GM12878 (cell line): ENCODE results near the gene POU2AF2. TPM values are rescaled to one million over a fixed set of nuclear protein-coding genes. Genes with fewer than 3 reads are reported as not detected.
A peak's percentile ranks its signal among the peaks of the same experiment; 100 is the strongest.

ENCODE experiments used
- ATAC-seq: fragments of 200-7000 bp; cut with Tn5 transposase; 3 replicates; pipeline ENCODE4 v1.9.1; 2020; ENCODE audit warnings: mild to moderate bottlenecking, moderate library complexity
- BruUV-seq: library from RNA; stranded (reverse); fragments of 400-500 nt; replicated peaks from 2 replicates; lab custom pipeline; 2021; lab: Mats Ljungman, UMichigan
- CTCF ChIA-PET: fragments of 300-600 bp; sonication (Branson Sonifier 250); formaldehyde crosslinking; extraction: SDS; loops from one replicate; lab custom pipeline; 2021; ENCODE audit warnings: inconsistent platforms; lab: Yijun Ruan, JAX
- POLR2A ChIA-PET: fragments of 350-600 bp; formaldehyde crosslinking; extraction: SDS; loops from one replicate; lab custom pipeline; 2021; ENCODE audit warnings: inconsistent platforms; lab: Charles Lee
- RAD21 ChIA-PET: fragments of 300-600 bp; sonication (Branson Sonifier 250); formaldehyde crosslinking; loops from one replicate; lab custom pipeline; 2023; ENCODE audit warnings: antibody characterized with exemption; ENCODE audit not compliant: unreplicated experiment; lab: Charles Lee
- SMC1A ChIA-PET: fragments of 300-600 bp; sonication (Branson Sonifier 250); formaldehyde crosslinking; loops from one replicate; lab custom pipeline; 2023; ENCODE audit not compliant: unreplicated experiment, uncharacterized antibody; lab: Charles Lee
- DNase-seq: peaks from one replicate; pipeline ENCODE4 v3.0.0-alpha.2; 2011; ENCODE audit warnings: low read depth, low spot score
- FAIRE-seq: peaks from 3 replicates; lab custom pipeline; 2011; peaks lifted over from hg19 to GRCh38; lab: Jason Lieb, UNC
- H2AFZ ChIP-seq: 2 replicates; pipeline ENCODE4 v1.6.0; 2011; ENCODE audit warnings: low read depth, low read length, control low read depth; ENCODE audit not compliant: control insufficient read depth
- H3K27ac ChIP-seq: 2 replicates; pipeline ENCODE4 v1.5.1; 2011; ENCODE audit warnings: control low read depth; ENCODE audit not compliant: control insufficient read depth, insufficient read depth
- H3K27me3 ChIP-seq, 2 experiments: replicated peaks in 1 of 2; 2 replicates each; pipeline versions ENCODE4 v1.6.0 to v1.6.1; 2011; ENCODE audit warnings: low read length in 1 of 2; ENCODE audit not compliant: control insufficient read depth in 2 of 2, insufficient read depth in 2 of 2
- H3K36me3 ChIP-seq, 2 experiments: 2 replicates each; pipeline ENCODE4 v1.5.1; 2011; ENCODE audit warnings: low read length in 1 of 2; ENCODE audit not compliant: control insufficient read depth in 2 of 2, insufficient read depth in 2 of 2
- H3K4me1 ChIP-seq: 2 replicates; pipeline ENCODE4 v1.6.1; 2011; ENCODE audit warnings: mild to moderate bottlenecking, low read length, moderate library complexity, mixed read lengths; ENCODE audit not compliant: control insufficient read depth, insufficient read depth
- H3K4me2 ChIP-seq: 2 replicates; pipeline ENCODE4 v1.6.0; 2011; ENCODE audit warnings: control low read depth; ENCODE audit not compliant: control insufficient read depth, insufficient read depth
- H3K4me3 ChIP-seq: fragments of 200-600 bp; sonication (generic); 2 replicates; pipeline ENCODE4 v1.5.1; 2016
- H3K79me2 ChIP-seq: 2 replicates; pipeline ENCODE4 v1.6.0; 2011; ENCODE audit warnings: low read length; ENCODE audit not compliant: control insufficient read depth, insufficient read depth
- H3K9ac ChIP-seq: 2 replicates; pipeline ENCODE4 v1.8.0; 2011; ENCODE audit warnings: low read length, control low read depth, mixed read lengths; ENCODE audit not compliant: control insufficient read depth, insufficient read depth
- H3K9me3 ChIP-seq: replicated peaks from 3 replicates; pipeline ENCODE4 v1.5.1; 2011; ENCODE audit warnings: mild to moderate bottlenecking, low read length; ENCODE audit not compliant: control insufficient read depth, insufficient read depth
- H4K20me1 ChIP-seq: 2 replicates; pipeline ENCODE4 v1.6.0; 2011; ENCODE audit not compliant: control insufficient read depth, insufficient read depth
- EED ChIP-seq: sonication (generic); IDR thresholded peaks from 2 replicates; pipeline ENCODE4 v1.6.1; 2016; ENCODE audit warnings: antibody characterized with exemption, low read depth
- HDAC2 ChIP-seq: fragments of 200-600 bp; sonication (generic); IDR thresholded peaks from 2 replicates; pipeline ENCODE4 v1.6.1; 2017
- KAT2A ChIP-seq: conservative IDR thresholded peaks from 2 replicates; pipeline ENCODE4 v1.6.1; 2011; ENCODE audit warnings: low read depth, low read length; ENCODE audit not compliant: control insufficient read depth
- RB1 ChIP-seq: fragments of 450-650 bp; formaldehyde crosslinking; IDR thresholded peaks from 2 replicates; pipeline ENCODE4 v1.6.1; 2017; ENCODE audit warnings: mild to moderate bottlenecking, borderline replicate concordance
- SMAD5 ChIP-seq: IDR thresholded peaks from 2 replicates; pipeline ENCODE4 v1.6.1; 2016; ENCODE audit warnings: antibody characterized with exemption, low read depth
- SMC3 ChIP-seq: IDR thresholded peaks from 2 replicates; pipeline ENCODE4 v1.6.1; 2011; ENCODE audit warnings: low read length, improper control_type of control experiment, borderline replicate concordance
- SPI1 ChIP-seq: IDR thresholded peaks from 2 replicates; pipeline ENCODE4 v1.6.1; 2011; ENCODE audit warnings: low read depth, mild to moderate bottlenecking, low read length, moderate library complexity, borderline replicate concordance; ENCODE audit not compliant: insufficient read depth
- WGBS: methylation state at CpG from one replicate; pipeline ENCODE4 v1.1.6; 2016; ENCODE audit warnings: low lambda C conversion rate; ENCODE audit not compliant: insufficient replicate concordance, insufficient coverage; ENCODE audit errors: missing lambda C conversion rate; 5-methylcytosine and 5-hydroxymethylcytosine counted together
- in situ Hi-C: fragments of 300-500 bp; cut with MboI; formaldehyde crosslinking; loops from 9 replicates; pipeline ENCODE4 v1.14.3; 2018; ENCODE audit warnings: mixed read lengths
- intact Hi-C: fragments of 100-400 bp; cut with micrococcal nuclease; formaldehyde crosslinking; loops from one replicate; pipeline ENCODE4 v1.14.2; 2022; ENCODE audit not compliant: unreplicated experiment
- polyA plus RNA-seq, 11 experiments: library from polyadenylated mRNA; depleted of rRNA in 4 of 11; unstranded in 6 of 11; stranded (reverse) in 5 of 11; fragments of >200 nt; fragmentation: Nextera tagmentation in 4 of 11; fragmentation: Illumina TruSeq in 1 of 11; extraction: Ambion mirVana in 4 of 11; extraction: Trizol in 1 of 11; gene quantifications; 1 replicate in 1 of 11; 2 replicates in 10 of 11; pipeline versions ENCODE4 v1.2.1 to v1.2.3, GENCODE V29; 2011 to 2016; ENCODE audit warnings: inconsistent platforms in 2 of 11, missing spikeins in 2 of 11, low read depth in 1 of 11
- total RNA-seq, 4 experiments: library from RNA; depleted of rRNA in 3 of 4; stranded (reverse); fragments of >200 nt in 3 of 4; fragmentation: Illumina TruSeq in 1 of 4; extraction: Trizol in 1 of 4; gene quantifications; 2 replicates each; pipeline versions ENCODE4 v1.2.1 to v1.2.3, GENCODE V29; 2013 to 2021

Gene POU2AF2
- total and polyA plus RNA-seq, 10 of the 15 experiments (the other 5 are each of a cell fraction or from before 2014, with no cell fraction given) = not detected

- RAD21 ChIA-PET = no interaction called here
- intact Hi-C loops (no loop called here), in situ Hi-C loops (no loop called here)
- H4K20me1 ChIP-seq = no peaks in the 10 kb centered on the region
- no peak overlapping the region for H3K9ac ChIP-seq
- 0% methylated on average over 1 of the region's 1 CpG for WGBS
- CTCF ChIA-PET = no interaction called here
- SMC1A ChIA-PET = no interaction called here
- no peak overlapping the region for H3K4me2 ChIP-seq
- POLR2A ChIA-PET = no interaction called here
- no peak overlapping the region for H3K4me3 ChIP-seq
- no peak overlapping the region for H3K27ac ChIP-seq
- no peak for FAIRE-seq
- no peaks in the 10 kb centered on the region for H3K36me3 ChIP-seq
- H3K79me2 ChIP-seq = no peaks in the 10 kb centered on the region
- no peak for ATAC-seq
- no TSS peak for BruUV-seq
- H3K9me3 ChIP-seq = no peaks in the 10 kb centered on the region
- peaks cover 0 to 8% of the 10 kb centered on the region in 2 experiments; a peak in 3 of 4 replicates for H3K27me3 ChIP-seq
- no peaks in the 10 kb centered on the region for H3K4me1 ChIP-seq
- no peak for TF ChIP-seq EED
- H2AFZ ChIP-seq = no peak overlapping the region
- no peak for DNase-seq
These were observed 7.6 kb downstream of the POU2AF2 start for GRCh38 chr11:111253131-111253530.

- no peaks in the 10 kb centered on the region for H3K4me1 ChIP-seq
- TF ChIP-seq HDAC2 (no peak), SMC3 (no peak), RB1 (no peak), SPI1 (peak; percentile 71; the same call in 1 of the 2 replicates), KAT2A (no peak), SMAD5 (no peak)
- peaks cover 0 to 8% of the 10 kb centered on the region in 2 experiments; a peak in 3 of 4 replicates for H3K27me3 ChIP-seq
- H3K9ac ChIP-seq = no peak overlapping the region
- H3K36me3 ChIP-seq = no peaks in the 10 kb centered on the region
- H3K9me3 ChIP-seq = no peaks in the 10 kb centered on the region
- BruUV-seq = no TSS peak
- SMC1A ChIA-PET = interaction anchor here (0.8 kb wide), 1 partner anchor 29 kb away, joined by 3 read pairs; no protein-coding TSS in a partner anchor
- H3K4me3 ChIP-seq = no peak overlapping the region
- 26% methylated on average over 5 of the region's 5 CpGs for WGBS
- no peak for DNase-seq
- H4K20me1 ChIP-seq = no peaks in the 10 kb centered on the region
- no peak overlapping the region for H2AFZ ChIP-seq
- RAD21 ChIA-PET = no interaction called here
- in situ Hi-C loops = no loop called here
- H3K27ac ChIP-seq = no peak overlapping the region
- no peak for ATAC-seq
- no peak overlapping the region for H3K4me2 ChIP-seq
- POLR2A ChIA-PET = no interaction called here
- no peak for FAIRE-seq
- intact Hi-C loops = no loop called here
- CTCF ChIA-PET = interaction anchor here (0.9 to 1.2 kb wide), 3 partner anchors 25 to 193 kb away, joined by 3 read pairs; no protein-coding TSS in a partner anchor
- H3K79me2 ChIP-seq = no peaks in the 10 kb centered on the region
These were observed 8.1 kb downstream of the POU2AF2 start for GRCh38 chr11:111253630-111254029.
